Breast epithelium (tissue), 3 donors: ENCODE data around the gene DAB2IP.

ENCODE experiments used
- CTCF ChIP-seq, 3 donors: fragments of 450-650 bp; IDR thresholded peaks; one replicate each; pipeline ENCODE4 v1.5.1; 2016 to 2017; ENCODE audit warnings: antibody characterized with exemption in 3 of 3, mild to moderate bottlenecking in 3 of 3, moderate library complexity in 3 of 3
- POLR2A ChIP-seq: fragments of 450-650 bp; IDR thresholded peaks from one replicate; pipeline ENCODE4 v1.6.1; 2016; ENCODE audit warnings: antibody characterized with exemption, mild to moderate bottlenecking, moderate library complexity
- POLR2AphosphoS5 ChIP-seq, 3 donors: sonication (generic); formaldehyde crosslinking; IDR thresholded peaks; one replicate each; pipeline ENCODE4 v1.6.1; 2017; ENCODE audit warnings: antibody characterized with exemption in 3 of 3

GRCh38 chr9:121636341-121636865, 15.0 kb upstream of the DAB2IP start:
- TF ChIP-seq CTCF (IDR thresholded peaks at IDR 0.05), result no peak
- TF ChIP-seq POLR2A, result no peak
- no peak for TF ChIP-seq POLR2AphosphoS5 (IDR thresholded peaks at IDR 0.05)
